ENCODE results near the gene PKIB. TPM values are rescaled to one million over a fixed set of nuclear protein-coding genes. Genes with fewer than 3 reads are reported as not detected.

PKIB gene
- total and polyA plus RNA-seq, 2 of the 4 experiments (the other 2 are of a cell fraction), result 6.3 to 13.1 TPM

- ChIA-PET CTCF (no interaction called here), POLR2A (ENCODE audit: unreplicated experiment) (no interaction called here)
- in situ Hi-C loops (cut with MboI; ENCODE audit: low sequenced_read_pairs), result no loop called here
Measured at GRCh38 chr6:122616877-122617276, 6.7 kb downstream of the PKIB start.

More at GRCh38 chr6:122616877-122617276, 6.7 kb downstream of the PKIB start:
- Histone ChIP-seq H2BK15ac (ENCODE audit: low read depth, low read length) (no peak overlapping the region), H3K18ac (ENCODE audit: low read depth, low read length) (no peak overlapping the region), H3K9me3 (ENCODE audit: control insufficient read depth, insufficient read depth, low read length) (no peaks in the 10 kb centered on the region), H3K4me2 (ENCODE audit: low read depth, low read length) (no peak overlapping the region), H3K4ac (ENCODE audit: low read depth, low read length) (no peak overlapping the region), H2AK5ac (ENCODE audit: low read depth, low read length) (no peak overlapping the region), H4K5ac (ENCODE audit: low read depth, low read length) (no peak overlapping the region), H4K91ac (ENCODE audit: insufficient read depth, low read depth, low read length) (no peak overlapping the region), H2BK20ac (ENCODE audit: low read depth, low read length) (no peak overlapping the region), H2AK9ac (replicated peaks; ENCODE audit: low read depth, low read length, poor library complexity) (no peak overlapping the region), H3K9me1 (ENCODE audit: insufficient read depth, low read length) (no peaks in the 10 kb centered on the region), H3K27me3 (ENCODE audit: control insufficient read depth, insufficient read depth, low read length) (peaks cover 2% of the 10 kb centered on the region; the same call in 1 of the 2 replicates), H2BK120ac (ENCODE audit: low read depth, low read length) (no peak overlapping the region), H3K9ac (ENCODE audit: low read depth, low read length) (no peak overlapping the region), H3K23ac (ENCODE audit: low read depth, low read length) (no peak overlapping the region), H3K4me3 (ENCODE audit: insufficient read depth, low read depth, low read length) (no peak overlapping the region), H3K27ac (ENCODE audit: insufficient read depth, low read length) (no peak overlapping the region), H3K4me1 (ENCODE audit: control insufficient read depth, insufficient read depth, low read length) (no peaks in the 10 kb centered on the region), H3K79me1 (ENCODE audit: low read depth in 1 of 2, low read length in 2 of 2) (no peaks in the 10 kb centered on the region), H3K56ac (ENCODE audit: extremely low read depth, insufficient read depth, low read length) (no peak overlapping the region), H3K36me3 (ENCODE audit: control insufficient read depth, insufficient read depth, low read length) (no peaks in the 10 kb centered on the region), H2AFZ (replicated peaks; ENCODE audit: low read length, poor library complexity) (no peak overlapping the region), H2BK5ac (ENCODE audit: low read depth, low read length, poor library complexity, severe bottlenecking) (no peak overlapping the region), H4K20me1 (ENCODE audit: insufficient read depth, low read length) (no peaks in the 10 kb centered on the region), H4K8ac (ENCODE audit: low read depth in 2 of 2, low read length in 2 of 2) (no peak overlapping the region), H3K14ac (replicated peaks; ENCODE audit: low read depth, low read length) (no peak overlapping the region)
- dilution Hi-C loops (cut with HindIII; ENCODE audit: low sequenced_read_pairs, unreplicated experiment), result no loop called here
- intact Hi-C loops (cut with micrococcal nuclease), result no loop called here
- no CpG with 5 or more reads among the region's 3 CpGs for WGBS, 2 experiments (ENCODE audit: extremely low coverage in 2 of 2, insufficient read length in 1 of 2)
- DNase-seq (no peak), ATAC-seq (ENCODE audit: low read depth) (no peak)
- no peak for TF ChIP-seq CEBPB (IDR thresholded peaks at IDR 0.05; ENCODE audit: low read depth, low read length)
- no peak for TF ChIP-seq MAZ (IDR thresholded peaks at IDR 0.05; ENCODE audit: borderline replicate concordance, low read depth, low read length)
- no peak for TF ChIP-seq POLR2A (IDR thresholded peaks at IDR 0.05; ENCODE audit: low read depth, low read length)
- no peak for TF ChIP-seq FOS (IDR thresholded peaks at IDR 0.05; ENCODE audit: low read depth, low read length)
- TF ChIP-seq RAD21 (IDR thresholded peaks at IDR 0.05; ENCODE audit: low read length), result no peak
- no peak for TF ChIP-seq CHD1 (IDR thresholded peaks at IDR 0.05; ENCODE audit: low read depth, low read length)
- TF ChIP-seq, protein P1, sequence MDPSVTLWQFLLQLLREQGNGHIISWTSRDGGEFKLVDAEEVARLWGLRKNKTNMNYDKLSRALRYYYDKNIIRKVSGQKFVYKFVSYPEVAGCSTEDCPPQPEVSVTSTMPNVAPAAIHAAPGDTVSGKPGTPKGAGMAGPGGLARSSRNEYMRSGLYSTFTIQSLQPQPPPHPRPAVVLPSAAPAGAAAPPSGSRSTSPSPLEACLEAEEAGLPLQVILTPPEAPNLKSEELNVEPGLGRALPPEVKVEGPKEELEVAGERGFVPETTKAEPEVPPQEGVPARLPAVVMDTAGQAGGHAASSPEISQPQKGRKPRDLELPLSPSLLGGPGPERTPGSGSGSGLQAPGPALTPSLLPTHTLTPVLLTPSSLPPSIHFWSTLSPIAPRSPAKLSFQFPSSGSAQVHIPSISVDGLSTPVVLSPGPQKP (IDR thresholded peaks at IDR 0.05; ENCODE audit: borderline replicate concordance, low read depth, low read length), result no peak
- no peak for TF ChIP-seq MAFK (IDR thresholded peaks at IDR 0.05; ENCODE audit: low read depth, low read length)
- no peak for TF ChIP-seq BHLHE40 (IDR thresholded peaks at IDR 0.05; ENCODE audit: low read depth, low read length)
- TF ChIP-seq NFE2L2 (IDR thresholded peaks at IDR 0.05; ENCODE audit: low read depth, low read length), result no peak
- TF ChIP-seq, protein P2, sequence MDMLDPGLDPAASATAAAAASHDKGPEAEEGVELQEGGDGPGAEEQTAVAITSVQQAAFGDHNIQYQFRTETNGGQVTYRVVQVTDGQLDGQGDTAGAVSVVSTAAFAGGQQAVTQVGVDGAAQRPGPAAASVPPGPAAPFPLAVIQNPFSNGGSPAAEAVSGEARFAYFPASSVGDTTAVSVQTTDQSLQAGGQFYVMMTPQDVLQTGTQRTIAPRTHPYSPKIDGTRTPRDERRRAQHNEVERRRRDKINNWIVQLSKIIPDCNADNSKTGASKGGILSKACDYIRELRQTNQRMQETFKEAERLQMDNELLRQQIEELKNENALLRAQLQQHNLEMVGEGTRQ (IDR thresholded peaks at IDR 0.05; ENCODE audit: low read depth, low read length), result no peak
- no peak for TF ChIP-seq RCOR1 (IDR thresholded peaks at IDR 0.05; ENCODE audit: insufficient replicate concordance, low read length)
- TF ChIP-seq, protein P3, sequence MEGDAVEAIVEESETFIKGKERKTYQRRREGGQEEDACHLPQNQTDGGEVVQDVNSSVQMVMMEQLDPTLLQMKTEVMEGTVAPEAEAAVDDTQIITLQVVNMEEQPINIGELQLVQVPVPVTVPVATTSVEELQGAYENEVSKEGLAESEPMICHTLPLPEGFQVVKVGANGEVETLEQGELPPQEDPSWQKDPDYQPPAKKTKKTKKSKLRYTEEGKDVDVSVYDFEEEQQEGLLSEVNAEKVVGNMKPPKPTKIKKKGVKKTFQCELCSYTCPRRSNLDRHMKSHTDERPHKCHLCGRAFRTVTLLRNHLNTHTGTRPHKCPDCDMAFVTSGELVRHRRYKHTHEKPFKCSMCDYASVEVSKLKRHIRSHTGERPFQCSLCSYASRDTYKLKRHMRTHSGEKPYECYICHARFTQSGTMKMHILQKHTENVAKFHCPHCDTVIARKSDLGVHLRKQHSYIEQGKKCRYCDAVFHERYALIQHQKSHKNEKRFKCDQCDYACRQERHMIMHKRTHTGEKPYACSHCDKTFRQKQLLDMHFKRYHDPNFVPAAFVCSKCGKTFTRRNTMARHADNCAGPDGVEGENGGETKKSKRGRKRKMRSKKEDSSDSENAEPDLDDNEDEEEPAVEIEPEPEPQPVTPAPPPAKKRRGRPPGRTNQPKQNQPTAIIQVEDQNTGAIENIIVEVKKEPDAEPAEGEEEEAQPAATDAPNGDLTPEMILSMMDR (conservative IDR thresholded peaks at IDR 0.05; ENCODE audit: low read depth, low read length), result no peak
- TF ChIP-seq SMC3 (IDR thresholded peaks at IDR 0.05; ENCODE audit: low read depth, low read length), result no peak
- no peak for TF ChIP-seq RFX5 (IDR thresholded peaks at IDR 0.05; ENCODE audit: low read depth, low read length)
- no peak for TF ChIP-seq MXI1 (IDR thresholded peaks at IDR 0.05; ENCODE audit: borderline replicate concordance, low read depth, low read length)
- BruUV-seq (replicated peaks), result no TSS peak

Measured in IMR-90 (cell line).